ENCODE results near the gene PDZD11. TPM values are rescaled to one million over a fixed set of nuclear protein-coding genes. Genes with fewer than 3 reads are reported as not detected.
"Not testable (repeated sequence)": the region's sequence is repeated elsewhere in the genome, so short reads cannot be mapped to it uniquely, and the experiment has no call there.

The PDZD11 gene
- total RNA-seq, 1 experiment from 2014 or later, result 102 TPM

GRCh38 chrX:70279081-70279480 is 10.6 kb downstream of the PDZD11 start:
- Histone ChIP-seq H3K4me1 (ENCODE audit: control insufficient read depth, insufficient read depth, low read length) (no peaks in the 10 kb centered on the region), H3K36me3 (ENCODE audit: control insufficient read depth, insufficient read depth, low read length) (no peaks in the 10 kb centered on the region), H3K9me3 (ENCODE audit: control insufficient read depth, insufficient read depth, low read depth, low read length) (no peaks in the 10 kb centered on the region), H3K4me3 (ENCODE audit: low read depth in 2 of 2, low read length in 2 of 2) (no peak overlapping the region), H3K27ac (ENCODE audit: low read length) (no peak overlapping the region), H3K27me3 (ENCODE audit: control insufficient read depth, insufficient read depth, low read length) (no peaks in the 10 kb centered on the region)
- intact Hi-C loops (cut with micrococcal nuclease; ENCODE audit: unreplicated experiment) (no loop called here), in situ Hi-C loops (cut with HindIII; ENCODE audit: low pct_unique_long_range_greater_than_20kb, low sequenced_read_pairs) (no loop called here)
- no TSS peak for BruUV-seq (replicated peaks)
- ATAC-seq (no peak), DNase-seq (ENCODE audit: low read depth, low spot score) (no peak)
- ChIA-PET CTCF (no interaction called here), POLR2A (no interaction called here)
- TF ChIP-seq CTCF (IDR thresholded peaks at IDR 0.05) (no peak), TCF7L2 (IDR thresholded peaks at IDR 0.05; ENCODE audit: low read depth, low read length) (no peak), REST (IDR thresholded peaks at IDR 0.05; ENCODE audit: insufficient read depth in 1 of 2, low read depth in 2 of 2, low read length in 1 of 2) (no peak), POLR2AphosphoS5 (IDR thresholded peaks at IDR 0.05; ENCODE audit: low read depth, low read length) (no peak), SIN3A (IDR thresholded peaks at IDR 0.05; ENCODE audit: borderline replicate concordance, insufficient read depth, low read depth, low read length) (no peak)

GRCh38 chrX:70274029-70274428 is 15.7 kb downstream of the PDZD11 start:
- H3K4me1 ChIP-seq (ENCODE audit: control insufficient read depth, insufficient read depth, low read length); H3K9me3 ChIP-seq (ENCODE audit: control insufficient read depth, insufficient read depth, low read depth, low read length); H3K27me3 ChIP-seq (ENCODE audit: control insufficient read depth, insufficient read depth, low read length); DNase-seq (ENCODE audit: low read depth, low spot score); H3K36me3 ChIP-seq (ENCODE audit: control insufficient read depth, insufficient read depth, low read length); POLR2A ChIA-PET; H3K4me3 ChIP-seq (ENCODE audit: low read depth in 2 of 2, low read length in 2 of 2); H3K27ac ChIP-seq (ENCODE audit: low read length); intact Hi-C loops (cut with micrococcal nuclease; ENCODE audit: unreplicated experiment); BruUV-seq (replicated peaks); ATAC-seq; in situ Hi-C loops (cut with HindIII; ENCODE audit: low pct_unique_long_range_greater_than_20kb, low sequenced_read_pairs): not testable (repeated sequence)
- CTCF ChIA-PET, result interaction anchor here (1.4 kb wide), 1 partner anchor 160 kb away, joined by 3 read pairs; no protein-coding TSS in a partner anchor

- Histone ChIP-seq H3K36me3 (ENCODE audit: control insufficient read depth, insufficient read depth, low read length) (no peaks in the 10 kb centered on the region), H3K9me3 (ENCODE audit: control insufficient read depth, insufficient read depth, low read depth, low read length) (no peaks in the 10 kb centered on the region), H3K4me3 (ENCODE audit: low read depth in 2 of 2, low read length in 2 of 2) (no peak within 1 kb of the TSS), H3K27me3 (ENCODE audit: control insufficient read depth, insufficient read depth, low read length) (peaks cover 2% of the 10 kb centered on the region; the same call in 1 of the 2 replicates), H3K27ac (ENCODE audit: low read length) (no peak within 1 kb of the TSS), H3K4me1 (ENCODE audit: control insufficient read depth, insufficient read depth, low read length) (no peaks in the 10 kb centered on the region)
- ChIA-PET CTCF (no interaction called here), POLR2A (no interaction called here)
- in situ Hi-C loops (cut with HindIII; ENCODE audit: low pct_unique_long_range_greater_than_20kb, low sequenced_read_pairs), result no loop called here
- no TSS peak for BruUV-seq (replicated peaks)
- intact Hi-C loops (cut with micrococcal nuclease; ENCODE audit: unreplicated experiment), result no loop called here
- DNase-seq (ENCODE audit: low read depth, low spot score), result no peak
- TF ChIP-seq CTCF (IDR thresholded peaks at IDR 0.05) (no peak), TCF7L2 (IDR thresholded peaks at IDR 0.05; ENCODE audit: low read depth, low read length) (no peak), POLR2AphosphoS5 (IDR thresholded peaks at IDR 0.05; ENCODE audit: low read depth, low read length) (no peak), REST (IDR thresholded peaks at IDR 0.05; ENCODE audit: insufficient read depth in 1 of 2, low read depth in 2 of 2, low read length in 1 of 2) (no peak), SIN3A (IDR thresholded peaks at IDR 0.05; ENCODE audit: borderline replicate concordance, insufficient read depth, low read depth, low read length) (no peak)
- ATAC-seq, result no peak
Measured at GRCh38 chrX:70268034-70268433, 21.7 kb downstream of the PDZD11 start, which contains the start of gene ARR3. Gene ARR3 (plus strand): TSS chrX:70268334. CDS start chrX:70269386, 1,052 bp downstream.

All from Panc1 (cell line).